ENCODE measurements around the gene ARL15.

- TF ChIP-seq CTCF (IDR thresholded peaks at IDR 0.05) (no peak), POLR2A (IDR thresholded peaks at IDR 0.05) (no peak)
Measured at GRCh38 chr5:54278979-54279717, 31.2 kb downstream of the ARL15 start.
